ENCODE data around the gene TMBIM4. TPM values are rescaled to one million over a fixed set of nuclear protein-coding genes. Genes with fewer than 3 reads are reported as not detected.
A peak's percentile ranks its signal among the peaks of the same experiment; 100 is the strongest.

Gene TMBIM4
- total RNA-seq, 1 experiment from 2014 or later, result 86.8 TPM

DNA sequence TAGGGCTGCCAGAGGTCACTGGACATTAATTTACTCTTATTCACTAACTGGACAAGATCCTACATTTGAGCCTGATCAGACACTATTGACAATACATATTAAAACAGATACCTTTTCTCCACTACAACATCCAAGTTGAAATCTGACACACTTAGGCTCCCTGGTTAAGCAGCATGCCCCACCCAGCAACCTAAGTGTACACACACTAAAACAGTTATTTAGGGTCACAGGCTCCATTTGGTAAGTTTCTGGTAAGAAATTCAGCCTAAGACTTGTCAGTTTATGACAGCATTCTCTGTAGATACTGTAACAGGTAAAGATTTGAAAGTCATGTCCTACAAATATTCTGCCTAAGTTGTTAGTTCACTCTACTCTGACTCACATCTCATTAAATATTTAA lies 27.0 kb downstream of the TMBIM4 start:
- DNase-seq (ENCODE audit: extremely low read depth, low read depth), result no peak

DNA sequence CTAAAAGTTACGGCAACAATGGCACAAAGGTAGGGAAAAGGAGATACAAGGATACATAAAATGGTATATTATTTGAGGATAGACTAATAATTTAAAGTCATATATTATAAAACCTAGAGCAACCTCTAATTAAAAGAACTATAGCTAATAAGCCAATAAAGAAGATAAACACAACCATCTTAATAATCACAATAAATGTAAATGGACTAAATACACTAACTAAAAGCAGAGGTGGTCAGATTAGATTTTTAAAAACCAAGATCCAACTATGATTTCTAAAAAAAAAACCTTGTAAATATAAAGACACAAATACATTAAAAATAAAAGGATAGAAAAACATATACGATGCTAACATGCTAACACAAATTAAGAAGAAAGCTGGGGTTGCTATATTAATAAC lies 28.5 kb downstream of the TMBIM4 start:
- DNase-seq (ENCODE audit: extremely low read depth, low read depth), result no peak

DNA sequence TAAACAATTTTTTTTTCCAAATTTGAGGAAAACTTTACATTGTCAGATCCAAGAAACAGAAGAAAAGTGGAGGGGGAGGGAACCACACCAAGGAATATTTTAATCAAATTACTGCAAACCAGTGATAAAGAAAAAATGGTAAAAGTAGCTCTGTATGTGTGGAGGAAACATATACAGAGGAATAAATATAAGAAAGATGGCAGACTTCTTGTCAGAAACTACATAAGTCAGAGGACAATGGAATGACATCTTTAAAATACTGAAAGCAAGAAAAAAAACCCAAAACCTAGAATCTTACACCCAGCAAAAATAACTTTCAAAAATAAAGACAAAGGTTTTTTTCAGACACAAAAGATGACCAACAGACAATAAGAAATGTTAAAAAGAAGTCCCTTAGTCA lies 29.1 kb downstream of the TMBIM4 start:
- DNase-seq (ENCODE audit: extremely low read depth, low read depth), result no peak

DNA sequence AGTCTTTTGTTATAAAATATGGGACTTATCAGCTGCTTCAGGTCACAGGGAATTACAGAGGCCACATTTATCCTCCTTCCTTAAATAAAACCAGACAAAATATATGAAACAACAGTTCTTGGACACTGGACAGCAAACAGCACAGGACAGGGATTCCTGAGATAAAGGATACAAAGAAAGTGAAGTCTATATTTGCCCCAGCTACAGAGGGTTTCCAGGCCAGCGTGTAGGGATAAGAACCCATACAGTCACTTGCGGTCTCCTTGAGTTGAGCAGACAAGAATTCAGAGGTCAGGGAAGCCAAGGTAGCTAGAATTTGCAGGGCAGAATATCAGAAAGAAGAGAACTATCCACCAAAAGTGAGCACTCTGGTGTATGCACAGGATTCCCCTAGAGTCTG lies 30.5 kb downstream of the TMBIM4 start:
- DNase-seq (ENCODE audit: extremely low read depth, low read depth), result no peak

DNA sequence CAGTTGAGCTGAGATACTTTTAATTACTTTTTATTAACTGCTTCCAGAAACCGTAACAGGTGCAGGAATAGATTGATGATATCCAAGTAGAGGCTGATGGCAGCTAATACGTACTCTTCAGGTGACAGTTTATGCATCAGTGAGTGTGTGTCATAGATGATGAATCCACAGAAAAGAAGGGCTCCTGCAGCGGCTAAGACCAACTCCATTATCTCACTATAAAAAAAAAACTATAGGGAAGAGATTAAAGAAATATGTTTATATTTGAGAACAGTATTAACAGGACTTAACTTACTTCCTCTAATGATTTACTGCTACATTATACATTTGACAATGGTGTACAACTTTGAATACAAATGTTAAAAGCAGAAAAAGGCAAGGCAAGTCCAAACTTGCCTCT lies 31.9 kb downstream of the TMBIM4 start:
- no peak for DNase-seq (ENCODE audit: extremely low read depth, low read depth)

DNA sequence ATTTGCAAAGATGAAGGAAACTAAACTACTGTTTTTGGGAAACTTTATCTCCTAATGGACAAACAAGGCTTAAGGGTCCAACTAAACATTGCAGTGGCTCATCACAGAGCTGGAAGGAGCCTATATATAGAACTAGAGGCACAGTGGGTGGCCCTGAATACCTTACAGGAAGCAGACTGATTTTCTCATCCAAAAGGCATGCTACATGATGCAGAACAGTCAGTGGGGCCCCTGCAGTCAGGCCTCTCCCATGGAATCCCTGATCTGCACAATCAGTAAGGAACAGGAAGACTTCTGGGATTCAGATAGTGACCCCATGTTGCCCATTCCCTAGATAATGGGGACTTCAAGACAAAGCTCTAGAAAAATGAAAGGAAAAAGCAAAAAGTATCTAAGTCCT lies 37.4 kb downstream of the TMBIM4 start:
- no peak for DNase-seq (ENCODE audit: extremely low read depth, low read depth)

DNA sequence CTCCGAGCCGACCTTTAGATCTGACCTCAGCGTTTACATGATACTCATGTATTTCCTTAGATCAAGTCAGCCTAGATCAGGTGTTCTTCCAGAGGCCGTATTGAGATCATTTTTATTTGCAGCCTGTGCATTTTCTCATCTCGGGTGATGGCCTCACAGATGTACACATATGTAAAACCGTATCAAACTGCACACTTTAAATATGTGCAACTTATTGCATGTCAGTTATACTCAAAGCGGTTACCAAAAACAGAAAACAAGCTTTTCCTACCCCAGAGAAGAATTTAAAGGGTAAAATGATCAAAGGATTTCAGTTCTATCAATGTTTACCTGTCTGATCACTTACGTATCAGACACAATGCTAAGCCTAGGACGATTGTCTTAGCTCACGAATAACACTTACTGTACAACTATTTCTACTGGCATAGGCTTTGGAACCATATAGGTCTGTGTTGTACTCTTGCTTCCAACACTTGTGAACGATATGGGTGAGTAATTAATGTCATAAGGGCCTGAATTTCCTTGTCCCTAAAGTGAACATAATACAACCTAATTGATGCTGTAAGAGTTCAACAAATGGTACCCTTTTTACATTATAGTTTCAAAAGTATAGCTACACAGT lies 38.6 kb downstream of the TMBIM4 start:
- DNase-seq (ENCODE audit: extremely low read depth, low read depth), result no peak

DNA sequence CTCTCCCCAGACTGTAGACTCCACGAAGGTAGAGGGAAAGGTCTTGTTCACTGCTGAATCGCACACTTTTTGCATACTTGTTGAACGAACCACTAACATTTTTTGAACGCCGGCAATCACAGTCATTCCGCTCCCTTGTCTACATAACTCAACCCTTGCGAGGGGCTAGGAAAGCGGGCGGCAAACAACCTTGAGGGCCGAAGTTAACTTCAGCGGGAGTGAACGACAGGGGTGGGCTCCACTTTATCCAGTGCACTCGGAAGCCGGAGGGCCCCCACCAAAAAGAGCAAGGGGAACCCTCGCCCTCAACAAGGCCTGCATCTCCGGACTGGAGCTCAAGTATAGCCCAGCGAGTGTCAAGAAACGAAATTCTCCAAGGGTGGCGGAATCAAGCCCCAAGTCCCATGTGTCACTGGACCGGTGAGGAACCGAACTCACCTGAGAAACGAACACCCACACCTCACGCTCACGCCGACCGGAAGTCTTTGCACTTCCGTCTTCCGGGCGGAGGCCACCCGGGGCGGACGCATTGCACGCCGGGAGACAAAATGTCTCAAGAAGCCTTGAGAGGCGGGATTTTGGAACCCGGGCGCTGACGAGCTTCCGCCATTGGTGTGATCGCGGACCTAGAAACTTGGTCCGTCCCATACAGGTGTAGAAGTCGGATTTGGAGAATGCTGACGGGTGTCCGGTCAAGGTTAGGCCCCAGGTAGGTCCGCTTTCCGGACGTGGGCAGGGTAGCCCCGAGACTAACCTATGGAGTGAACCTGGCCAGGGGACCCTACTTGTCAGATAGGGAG lies 39.3 kb downstream of the TMBIM4 start, which contains the start of gene LLPH:
LLPH (minus strand) TSS at position 484 of the 800 bp plus-strand sequence. CDS start 1,644 bp downstream, outside the sequence.
- peak; percentile 85 for DNase-seq (ENCODE audit: extremely low read depth, low read depth)

DNA sequence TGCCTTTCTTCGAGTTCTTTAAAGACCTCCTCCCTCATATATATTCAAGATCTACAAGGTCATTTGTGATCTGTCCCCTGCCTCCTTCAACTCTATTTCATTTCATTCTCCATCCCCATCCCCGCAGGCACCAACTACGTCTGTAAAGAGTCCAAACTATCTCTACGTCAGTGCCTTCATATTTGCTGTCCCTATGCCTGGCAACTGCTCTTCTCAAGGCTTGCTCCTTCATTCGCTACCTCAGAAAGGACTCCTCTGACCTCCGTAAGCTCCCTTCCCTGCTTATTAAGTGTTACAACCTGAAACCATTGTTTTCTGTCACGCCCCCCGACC lies 39.9 kb downstream of the TMBIM4 start:
- no peak for DNase-seq (ENCODE audit: extremely low read depth, low read depth)

DNA sequence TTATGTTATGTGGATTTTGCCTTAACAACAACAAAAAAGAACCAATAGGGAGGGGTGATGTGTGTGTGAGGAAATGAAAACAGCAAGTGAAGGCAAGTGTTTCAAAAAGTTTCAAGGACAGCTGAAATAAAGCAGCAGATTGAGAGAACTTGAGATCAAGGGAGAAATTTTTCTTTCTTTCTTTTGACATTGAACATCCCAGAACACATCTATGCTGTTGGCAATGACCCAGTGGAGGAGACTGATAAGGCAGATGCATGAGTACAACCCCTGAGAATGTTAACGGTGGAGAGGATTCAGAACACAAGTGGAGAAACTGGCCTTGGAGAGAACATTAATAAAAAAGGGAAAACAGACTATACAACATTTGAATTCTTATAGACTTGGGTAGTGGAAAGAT lies 42.1 kb downstream of the TMBIM4 start:
- DNase-seq (ENCODE audit: extremely low read depth, low read depth), result no peak

DNA sequence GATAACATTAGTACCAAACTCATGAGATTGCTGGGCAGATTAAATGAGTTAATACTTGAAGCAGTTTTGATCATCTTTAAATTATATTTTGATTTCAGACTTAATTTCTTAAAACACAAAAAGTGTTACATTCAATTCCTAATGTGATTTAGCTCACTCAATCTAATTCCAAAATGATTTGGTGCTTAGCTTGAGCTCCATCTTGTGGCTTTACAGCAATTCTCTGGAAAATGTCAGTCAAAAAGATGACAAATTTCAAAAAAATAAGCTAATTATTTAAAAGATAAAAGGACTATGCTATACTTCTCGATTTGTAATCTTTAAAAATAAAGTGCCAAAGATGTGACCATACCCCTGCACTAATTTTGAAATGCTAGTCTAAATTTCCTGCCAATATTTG lies 49.3 kb downstream of the TMBIM4 start:
- DNase-seq (ENCODE audit: extremely low read depth, low read depth), result no peak

DNA sequence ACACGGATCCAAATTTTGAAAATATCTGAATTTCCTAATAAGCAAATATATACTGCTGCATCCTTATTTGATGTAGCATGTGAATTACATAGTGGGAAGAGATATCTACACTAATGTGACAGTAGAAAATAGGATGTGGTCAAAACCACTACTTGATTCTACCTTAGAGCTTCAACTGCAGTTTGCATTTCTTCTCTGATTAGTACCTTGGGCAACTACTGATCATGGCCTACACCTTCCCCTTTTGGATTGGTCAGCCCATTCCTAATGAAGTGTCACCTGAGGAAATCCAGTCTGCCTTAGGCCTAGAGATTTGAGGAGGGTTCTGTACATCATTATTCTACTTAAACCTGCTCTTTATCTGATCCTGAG lies 49.9 kb downstream of the TMBIM4 start:
- no peak for DNase-seq (ENCODE audit: extremely low read depth, low read depth)

DNA sequence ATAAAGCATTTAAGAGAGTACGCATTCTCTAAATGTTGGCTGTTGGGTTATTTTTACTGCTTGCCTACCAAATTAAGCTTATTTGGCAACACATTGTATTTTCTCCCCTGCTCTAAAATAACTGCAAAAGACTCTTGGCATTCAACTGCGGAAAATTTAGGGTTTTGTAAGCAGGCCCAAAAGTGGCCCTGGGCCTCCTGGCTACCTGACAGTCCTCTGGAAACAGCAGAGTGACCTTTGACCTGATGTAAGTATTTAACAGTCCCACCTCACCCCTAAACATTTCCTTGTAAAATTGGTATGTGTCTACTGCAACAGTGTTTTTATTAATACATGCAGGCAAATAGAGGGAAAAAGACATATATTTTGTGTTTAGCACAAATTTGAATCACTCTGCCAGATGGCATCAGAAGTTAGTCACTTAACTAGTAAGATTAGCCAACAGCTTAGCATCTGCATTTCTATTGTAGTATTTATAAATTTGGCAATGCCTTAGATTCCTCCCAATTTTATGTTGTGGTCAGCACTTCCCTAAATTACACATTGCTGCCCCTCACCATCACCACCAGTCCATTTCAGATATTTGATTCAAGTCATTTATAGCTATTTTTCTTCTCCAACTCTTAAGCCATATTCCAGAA lies 50.4 kb downstream of the TMBIM4 start:
- no peak for DNase-seq (ENCODE audit: extremely low read depth, low read depth)

DNA sequence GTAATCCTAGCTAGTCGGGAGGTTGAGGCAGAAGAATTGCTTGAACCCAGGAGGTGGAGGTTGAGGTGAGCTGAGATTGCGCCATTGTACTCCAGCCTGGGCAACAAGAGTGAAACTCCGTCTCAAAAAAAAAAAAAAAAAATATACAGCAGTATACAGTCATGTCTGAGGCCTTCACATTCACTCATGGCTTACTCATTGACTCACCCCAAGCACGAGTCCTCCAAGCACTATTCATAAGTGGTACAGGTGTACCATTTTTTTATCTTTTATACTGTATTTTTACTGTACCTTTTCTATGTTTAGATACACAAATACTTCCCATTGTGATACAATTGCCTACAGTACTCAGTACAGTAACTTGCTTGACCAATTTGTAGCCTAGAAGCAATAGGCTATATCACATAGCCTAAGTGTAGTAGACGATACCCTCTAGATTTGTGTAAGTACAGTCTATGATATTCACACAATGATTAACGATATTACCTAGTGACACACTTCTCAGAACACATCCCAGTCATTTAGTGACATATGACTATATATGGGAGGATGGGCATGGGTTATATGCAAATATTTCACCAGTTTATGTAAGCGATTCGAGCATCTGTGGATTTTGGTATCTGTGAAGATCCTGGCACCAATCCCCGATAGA lies 51.4 kb downstream of the TMBIM4 start:
- no peak for DNase-seq (ENCODE audit: extremely low read depth, low read depth)

DNA sequence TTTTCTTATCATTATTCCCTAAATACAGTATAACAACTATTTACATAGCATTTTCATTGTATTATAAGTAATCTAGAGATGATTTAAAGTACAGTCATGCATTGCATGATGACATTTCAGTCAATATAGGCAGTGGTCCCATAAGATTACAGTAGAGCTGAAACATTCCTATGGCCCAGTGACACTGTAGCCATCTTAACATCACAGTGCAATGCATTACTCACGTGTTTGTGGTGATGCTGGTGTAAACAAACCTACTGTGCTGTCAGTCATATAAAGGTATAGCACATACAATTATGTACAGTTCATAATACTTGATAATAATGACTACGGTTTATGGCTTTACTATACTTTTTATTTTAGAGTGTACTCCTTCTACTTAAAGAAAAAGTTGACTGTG lies 52.6 kb downstream of the TMBIM4 start:
- DNase-seq (ENCODE audit: extremely low read depth, low read depth), result peak; percentile 24

DNA sequence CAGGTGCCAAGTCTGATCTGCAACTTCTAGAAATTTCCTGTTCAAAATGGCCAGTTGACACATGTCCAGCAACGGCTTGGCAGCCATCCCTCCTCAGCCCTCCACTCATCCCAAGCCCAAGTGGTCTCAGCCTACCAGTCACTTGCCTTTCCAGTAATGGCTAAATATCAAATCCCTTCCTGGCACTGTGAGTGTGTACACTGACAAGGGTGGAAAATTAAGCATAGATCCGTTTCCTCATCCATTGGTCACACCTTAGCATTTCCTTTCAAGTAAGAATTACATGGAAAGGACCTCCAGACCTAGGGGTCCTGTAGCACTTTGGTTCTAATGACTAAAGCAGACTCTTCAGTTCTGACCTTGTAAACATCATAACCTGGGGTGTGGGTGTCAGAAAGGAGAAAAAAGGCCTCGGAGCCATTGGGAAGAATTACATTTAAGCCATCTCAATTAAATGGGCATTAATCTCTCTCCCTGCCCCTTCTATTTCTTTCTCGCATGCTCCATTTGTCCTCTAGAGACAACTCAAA lies 54.7 kb downstream of the TMBIM4 start:
- DNase-seq (ENCODE audit: extremely low read depth, low read depth), result no peak

DNA sequence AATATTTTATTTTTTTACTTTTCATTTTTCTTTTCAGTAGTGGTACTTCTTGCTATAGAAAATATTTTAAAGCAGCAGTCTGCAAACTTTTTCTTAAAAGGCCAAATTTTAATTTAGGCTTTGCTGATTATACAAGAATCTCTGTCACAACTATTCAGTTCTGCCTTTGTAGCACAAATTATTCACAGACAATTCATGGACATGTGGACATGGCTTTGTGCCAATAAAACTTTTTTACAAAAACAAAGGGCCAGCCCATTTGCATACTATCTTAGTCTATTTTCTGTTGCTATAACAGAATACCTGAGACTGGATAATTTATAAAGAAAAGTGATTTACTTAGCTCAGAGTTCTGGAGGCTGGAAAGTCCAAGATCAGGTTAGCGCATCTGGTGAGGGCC lies 56.3 kb downstream of the TMBIM4 start:
- DNase-seq (ENCODE audit: extremely low read depth, low read depth), result no peak

DNA sequence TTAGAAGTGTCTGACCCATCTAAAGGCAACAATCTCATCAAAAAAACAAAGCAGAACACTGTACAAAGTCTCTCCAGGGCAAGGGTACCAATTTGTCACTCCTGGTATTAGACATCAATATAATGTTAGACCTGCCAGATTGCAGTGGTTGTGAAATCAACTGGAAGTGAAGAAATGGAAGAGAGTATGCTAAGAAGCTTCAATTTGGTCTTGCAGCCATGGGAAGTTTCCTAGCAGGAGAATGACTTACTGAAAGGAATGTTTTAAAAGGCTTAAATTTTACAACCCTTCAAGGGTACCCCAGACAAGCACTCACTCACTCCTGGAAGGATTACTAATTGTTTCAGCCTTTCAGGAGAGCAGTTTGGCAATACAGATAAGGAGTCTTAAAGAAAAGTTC lies 58.2 kb downstream of the TMBIM4 start:
- no peak for DNase-seq (ENCODE audit: extremely low read depth, low read depth)

DNA sequence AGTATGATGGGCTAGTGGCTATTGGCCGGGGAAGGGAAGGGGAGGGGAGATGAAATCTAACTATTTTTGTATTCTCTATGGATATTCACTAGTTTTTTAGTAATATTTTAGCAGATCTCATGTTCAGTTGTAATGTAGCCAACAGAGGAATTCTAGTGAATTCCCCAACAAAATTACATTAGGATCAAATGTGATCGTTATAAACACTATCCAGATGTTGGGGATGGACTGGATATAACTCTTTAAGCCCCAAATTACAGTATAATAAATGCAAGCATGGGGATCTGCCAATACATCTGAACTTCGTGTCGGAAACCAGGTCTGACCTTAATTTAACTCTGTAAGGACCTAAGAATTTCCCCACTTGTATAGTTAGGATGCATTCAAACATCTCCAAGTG lies 60.7 kb downstream of the TMBIM4 start:
- DNase-seq (ENCODE audit: extremely low read depth, low read depth), result no peak

DNA sequence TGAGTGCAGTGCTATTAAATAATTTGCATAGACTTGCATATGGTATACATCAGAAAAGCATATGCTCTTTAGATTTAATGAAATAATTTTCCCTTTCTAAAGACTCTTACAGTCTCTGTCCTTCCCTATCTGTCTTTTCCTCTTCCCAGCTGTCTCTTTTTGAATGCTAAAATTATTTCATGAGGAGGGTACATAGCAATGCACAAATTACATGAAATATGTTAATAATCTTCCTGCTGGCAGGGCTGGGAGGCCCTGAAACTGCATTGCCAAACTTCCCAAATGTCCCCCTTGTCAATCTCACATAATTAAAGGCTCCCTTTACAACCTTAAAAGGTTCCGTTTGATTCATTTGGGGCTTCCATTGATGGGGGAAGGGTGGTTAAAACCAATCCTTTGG lies 61.4 kb downstream of the TMBIM4 start:
- no peak for DNase-seq (ENCODE audit: extremely low read depth, low read depth)

DNA sequence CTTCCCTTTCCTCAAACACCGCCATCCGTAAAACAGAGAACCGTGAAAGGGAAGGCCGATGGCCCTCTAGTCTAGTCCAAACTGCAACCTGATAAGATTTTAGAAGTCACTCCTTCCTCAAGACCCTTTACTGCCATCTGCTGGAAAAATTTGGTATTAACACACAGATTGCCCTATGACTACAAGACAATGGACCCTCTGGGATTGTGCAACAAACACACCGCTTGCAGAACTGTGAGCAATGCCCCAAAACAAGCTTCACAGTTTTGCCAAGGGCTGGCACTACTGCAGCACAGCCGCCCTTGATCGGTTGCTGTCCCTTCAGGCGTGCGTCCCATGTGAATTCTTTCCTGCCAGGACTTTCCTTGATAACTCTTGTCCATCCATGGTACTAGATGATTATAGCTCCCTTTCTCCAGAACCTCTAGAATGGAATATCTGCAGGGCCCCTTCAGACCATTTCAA lies 62.3 kb downstream of the TMBIM4 start:
- peak; percentile 92 for DNase-seq (ENCODE audit: extremely low read depth, low read depth)

All from NCI-H460 (cell line).